HepG2 (cell line): Measurements from ENCODE around the gene VEGFA. TPM values are rescaled to one million over a fixed set of nuclear protein-coding genes. Genes with fewer than 3 reads are reported as not detected.

Experiments used
- CBX1 ChIP-seq: IDR thresholded peaks from one replicate; pipeline ENCODE4 v1.6.1; 2016; ENCODE audit warnings: antibody characterized with exemption, low read depth
- CENPT ChIP-seq: sonication (generic); formaldehyde crosslinking; IDR thresholded peaks from 2 replicates; pipeline ENCODE4 v1.8.0; 2022; ENCODE audit warnings: low read depth, mild to moderate bottlenecking, moderate library complexity, missing genetic modification reagents
- ERF ChIP-seq: IDR thresholded peaks from 2 replicates; pipeline ENCODE4 v1.6.1; 2018; ENCODE audit warnings: missing biosample characterization, missing genetic modification reagents
- FOXK1 ChIP-seq: sonication (generic); formaldehyde crosslinking; IDR thresholded peaks from 2 replicates; pipeline ENCODE4 v1.4.0; 2020; ENCODE audit warnings: low read depth, missing genetic modification reagents, borderline replicate concordance
- FOXM1 ChIP-seq: sonication (generic); formaldehyde crosslinking; IDR thresholded peaks from 2 replicates; pipeline ENCODE4 v1.5.0; 2020; ENCODE audit warnings: missing genetic modification reagents
- MEIS1 ChIP-seq: sonication (generic); formaldehyde crosslinking; IDR thresholded peaks from 2 replicates; pipeline ENCODE4 v1.9.0; 2021; ENCODE audit warnings: mild to moderate bottlenecking, missing genetic modification reagents, moderate library complexity, borderline replicate concordance
- MTA1 ChIP-seq: sonication (generic); formaldehyde crosslinking; IDR thresholded peaks from 2 replicates; pipeline ENCODE4 v1.4.0; 2020; ENCODE audit warnings: missing genetic modification reagents, mild to moderate bottlenecking, borderline replicate concordance
- MXI1 ChIP-seq: IDR thresholded peaks from 3 replicates; pipeline ENCODE4 v1.6.1; 2012; ENCODE audit warnings: low read depth, low read length, inconsistent platforms, borderline replicate concordance
- MYC ChIP-seq: sonication (generic); formaldehyde crosslinking; IDR thresholded peaks from 2 replicates; pipeline ENCODE4 v1.9.0; 2021; ENCODE audit warnings: missing genetic modification reagents, borderline replicate concordance
- SMC3 ChIP-seq: IDR thresholded peaks from 2 replicates; pipeline ENCODE4 v1.6.1; 2011; ENCODE audit warnings: low read length, improper control_type of control experiment
- SOX6 ChIP-seq, 2 experiments: fragments of 450-650 bp in 1 of 2; sonication (generic) in 1 of 2; formaldehyde crosslinking in 1 of 2; IDR thresholded peaks; 2 replicates each; pipeline versions ENCODE4 v1.4.0 to v1.6.1; 2017 to 2020; ENCODE audit warnings: antibody characterized with exemption in 1 of 2, mild to moderate bottlenecking in 1 of 2, missing genetic modification reagents in 1 of 2
- TBL1XR1 ChIP-seq: fragments of 150-350 bp; IDR thresholded peaks from 2 replicates; pipeline ENCODE4 v1.6.1; 2014; ENCODE audit warnings: borderline replicate concordance, low read length; ENCODE audit not compliant: partially characterized antibody
- TERF1 ChIP-seq: sonication (generic); formaldehyde crosslinking; IDR thresholded peaks from 2 replicates; pipeline ENCODE4 v1.8.0; 2022; ENCODE audit warnings: mild to moderate bottlenecking, missing genetic modification reagents, moderate library complexity
- ZNF292 ChIP-seq: sonication (generic); formaldehyde crosslinking; IDR thresholded peaks from 2 replicates; pipeline ENCODE4 v1.8.1; 2022; ENCODE audit warnings: mild to moderate bottlenecking, low read depth, missing genetic modification reagents, borderline replicate concordance
- ZNF296 ChIP-seq: sonication (generic); formaldehyde crosslinking; conservative IDR thresholded peaks from 2 replicates; pipeline ENCODE4 v1.5.0; 2020; ENCODE audit warnings: mild to moderate bottlenecking, missing genetic modification reagents
- ZNF329 ChIP-seq: sonication (generic); formaldehyde crosslinking; IDR thresholded peaks from 2 replicates; pipeline ENCODE4 v1.9.0; 2021; ENCODE audit warnings: low read depth, mild to moderate bottlenecking, missing genetic modification reagents
- ZNF782 ChIP-seq: sonication (generic); formaldehyde crosslinking; IDR thresholded peaks from 2 replicates; pipeline ENCODE4 v1.4.0; 2020; ENCODE audit warnings: missing genetic modification reagents, mild to moderate bottlenecking, borderline replicate concordance
- ZSCAN30 ChIP-seq: sonication (generic); formaldehyde crosslinking; IDR thresholded peaks from 2 replicates; pipeline ENCODE4 v1.5.0; 2020; ENCODE audit warnings: mild to moderate bottlenecking, missing genetic modification reagents
- ZZZ3 ChIP-seq: sonication (generic); formaldehyde crosslinking; IDR thresholded peaks from 2 replicates; pipeline ENCODE4 v1.4.0; 2020; ENCODE audit warnings: missing genetic modification reagents, mild to moderate bottlenecking, borderline replicate concordance
- polyA plus RNA-seq, 8 experiments: library from polyadenylated mRNA; depleted of rRNA in 3 of 8; stranded (reverse) in 7 of 8; unstranded in 1 of 8; fragments of >200 nt; fragmentation: Illumina TruSeq in 4 of 8; extraction: Trizol in 4 of 8; gene quantifications; 2 replicates each; pipeline versions ENCODE4 v1.2.1 to v1.2.3, GENCODE V29; 2011 to 2016; ENCODE audit warnings: low read depth in 4 of 8, missing spikeins in 1 of 8, mixed read lengths in 1 of 8; ENCODE audit not compliant: insufficient read depth in 1 of 8
- total RNA-seq, 5 experiments: library from RNA; depleted of rRNA; stranded (reverse); fragments of >200 nt; fragmentation: Illumina TruSeq; extraction: Trizol; gene quantifications; 2 replicates each; pipeline ENCODE4 v1.2.3, GENCODE V29; 2016; ENCODE audit warnings: low read depth in 1 of 5
- TF ChIP-seq, protein P1 (sequence below): sonication (generic); formaldehyde crosslinking; IDR thresholded peaks from 2 replicates; pipeline ENCODE4 v1.8.0; 2022; ENCODE audit warnings: missing genetic modification reagents, mild to moderate bottlenecking, borderline replicate concordance
- TF ChIP-seq, protein P2 (sequence below): sonication (generic); formaldehyde crosslinking; IDR thresholded peaks from 2 replicates; pipeline ENCODE4 v1.5.1; 2020; ENCODE audit warnings: missing genetic modification reagents, mild to moderate bottlenecking, borderline replicate concordance
- TF ChIP-seq, protein P3 (sequence below), 2 experiments: IDR thresholded peaks; 2 replicates each; pipeline ENCODE4 v1.6.1; 2011 to 2012; ENCODE audit warnings: low read length in 2 of 2, borderline replicate concordance in 1 of 2, low read depth in 1 of 2, mild to moderate bottlenecking in 1 of 2, moderate library complexity in 1 of 2

VEGFA gene
- total and polyA plus RNA-seq, 2 of the 13 experiments (the other 11 are each of a cell fraction or from before 2014, with no cell fraction given), result 68.1 to 629 TPM

DNA sequence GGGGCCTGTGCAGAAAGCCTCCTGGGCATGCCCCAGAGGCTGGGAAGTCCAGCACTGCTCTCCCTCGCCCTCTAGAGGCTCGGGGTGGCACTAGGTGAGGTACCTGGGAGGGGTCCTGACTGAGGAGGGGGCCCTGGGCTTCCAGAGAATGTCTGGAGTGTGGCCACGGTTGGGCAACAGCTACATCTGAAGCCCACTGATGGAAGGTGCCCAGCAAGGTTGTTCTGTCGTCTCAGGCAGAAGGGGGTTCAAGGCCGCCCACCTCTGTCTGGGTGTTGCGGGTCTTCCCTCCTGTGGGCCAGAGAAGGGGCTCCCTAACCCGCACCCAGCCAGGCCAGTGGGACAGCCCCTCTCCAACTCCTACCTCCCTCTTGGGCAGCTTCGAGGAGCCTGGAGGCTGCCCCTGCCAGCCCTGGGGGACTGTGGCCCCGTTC lies 11.4 kb upstream of the VEGFA start (continued):
- TF ChIP-seq, protein P1, sequence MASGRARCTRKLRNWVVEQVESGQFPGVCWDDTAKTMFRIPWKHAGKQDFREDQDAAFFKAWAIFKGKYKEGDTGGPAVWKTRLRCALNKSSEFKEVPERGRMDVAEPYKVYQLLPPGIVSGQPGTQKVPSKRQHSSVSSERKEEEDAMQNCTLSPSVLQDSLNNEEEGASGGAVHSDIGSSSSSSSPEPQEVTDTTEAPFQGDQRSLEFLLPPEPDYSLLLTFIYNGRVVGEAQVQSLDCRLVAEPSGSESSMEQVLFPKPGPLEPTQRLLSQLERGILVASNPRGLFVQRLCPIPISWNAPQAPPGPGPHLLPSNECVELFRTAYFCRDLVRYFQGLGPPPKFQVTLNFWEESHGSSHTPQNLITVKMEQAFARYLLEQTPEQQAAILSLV, result no peak
- TF ChIP-seq MYC (peak; percentile 31; the same call in 1 of the 2 replicates), ZNF329 (CRISPR knock-in tag) (no peak), SOX6 (IDR thresholded peaks at IDR 0.05) (no peak), SOX6 (CRISPR knock-in tag; IDR thresholded peaks at IDR 0.05) (no peak; the same call in 1 of the 2 replicates), FOXK1 (CRISPR knock-in tag) (no peak), FOXM1 (CRISPR knock-in tag) (no peak), SMC3 (0 out of 2 replicates have a peak, but pooled peaks have one; percentile 31), TBL1XR1 (no peak), CENPT (CRISPR knock-in tag) (no peak), ZNF782 (no peak), TERF1 (no peak), MTA1 (CRISPR knock-in tag) (no peak), ZNF292 (CRISPR knock-in tag) (no peak), ZZZ3 (CRISPR knock-in tag) (no peak), MEIS1 (CRISPR knock-in tag) (no peak), ERF (CRISPR knock-in tag) (peak; percentile 58; the same call in 1 of the 2 replicates), ZSCAN30 (CRISPR knock-in tag) (no peak), MXI1 (peak; percentile 22; the same call in 1 of the 3 replicates), CBX1 (no peak), ZNF296 (CRISPR knock-in tag) (no peak)
- TF ChIP-seq, protein P2, sequence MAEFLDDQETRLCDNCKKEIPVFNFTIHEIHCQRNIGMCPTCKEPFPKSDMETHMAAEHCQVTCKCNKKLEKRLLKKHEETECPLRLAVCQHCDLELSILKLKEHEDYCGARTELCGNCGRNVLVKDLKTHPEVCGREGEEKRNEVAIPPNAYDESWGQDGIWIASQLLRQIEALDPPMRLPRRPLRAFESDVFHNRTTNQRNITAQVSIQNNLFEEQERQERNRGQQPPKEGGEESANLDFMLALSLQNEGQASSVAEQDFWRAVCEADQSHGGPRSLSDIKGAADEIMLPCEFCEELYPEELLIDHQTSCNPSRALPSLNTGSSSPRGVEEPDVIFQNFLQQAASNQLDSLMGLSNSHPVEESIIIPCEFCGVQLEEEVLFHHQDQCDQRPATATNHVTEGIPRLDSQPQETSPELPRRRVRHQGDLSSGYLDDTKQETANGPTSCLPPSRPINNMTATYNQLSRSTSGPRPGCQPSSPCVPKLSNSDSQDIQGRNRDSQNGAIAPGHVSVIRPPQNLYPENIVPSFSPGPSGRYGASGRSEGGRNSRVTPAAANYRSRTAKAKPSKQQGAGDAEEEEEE (CRISPR knock-in tag), result no peak
- TF ChIP-seq, protein P3, sequence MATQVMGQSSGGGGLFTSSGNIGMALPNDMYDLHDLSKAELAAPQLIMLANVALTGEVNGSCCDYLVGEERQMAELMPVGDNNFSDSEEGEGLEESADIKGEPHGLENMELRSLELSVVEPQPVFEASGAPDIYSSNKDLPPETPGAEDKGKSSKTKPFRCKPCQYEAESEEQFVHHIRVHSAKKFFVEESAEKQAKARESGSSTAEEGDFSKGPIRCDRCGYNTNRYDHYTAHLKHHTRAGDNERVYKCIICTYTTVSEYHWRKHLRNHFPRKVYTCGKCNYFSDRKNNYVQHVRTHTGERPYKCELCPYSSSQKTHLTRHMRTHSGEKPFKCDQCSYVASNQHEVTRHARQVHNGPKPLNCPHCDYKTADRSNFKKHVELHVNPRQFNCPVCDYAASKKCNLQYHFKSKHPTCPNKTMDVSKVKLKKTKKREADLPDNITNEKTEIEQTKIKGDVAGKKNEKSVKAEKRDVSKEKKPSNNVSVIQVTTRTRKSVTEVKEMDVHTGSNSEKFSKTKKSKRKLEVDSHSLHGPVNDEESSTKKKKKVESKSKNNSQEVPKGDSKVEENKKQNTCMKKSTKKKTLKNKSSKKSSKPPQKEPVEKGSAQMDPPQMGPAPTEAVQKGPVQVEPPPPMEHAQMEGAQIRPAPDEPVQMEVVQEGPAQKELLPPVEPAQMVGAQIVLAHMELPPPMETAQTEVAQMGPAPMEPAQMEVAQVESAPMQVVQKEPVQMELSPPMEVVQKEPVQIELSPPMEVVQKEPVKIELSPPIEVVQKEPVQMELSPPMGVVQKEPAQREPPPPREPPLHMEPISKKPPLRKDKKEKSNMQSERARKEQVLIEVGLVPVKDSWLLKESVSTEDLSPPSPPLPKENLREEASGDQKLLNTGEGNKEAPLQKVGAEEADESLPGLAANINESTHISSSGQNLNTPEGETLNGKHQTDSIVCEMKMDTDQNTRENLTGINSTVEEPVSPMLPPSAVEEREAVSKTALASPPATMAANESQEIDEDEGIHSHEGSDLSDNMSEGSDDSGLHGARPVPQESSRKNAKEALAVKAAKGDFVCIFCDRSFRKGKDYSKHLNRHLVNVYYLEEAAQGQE (IDR thresholded peaks at IDR 0.05; ENCODE audit: borderline replicate concordance in 1 of 2, low read depth in 1 of 2, low read length in 2 of 2), result no peak
